HG02610 (cell line): ENCODE data around the gene NTM.
A peak's percentile ranks its signal among the peaks of the same experiment; 100 is the strongest.
"Not testable (repeated sequence)": the region's sequence is repeated elsewhere in the genome, so short reads cannot be mapped to it uniquely, and the experiment has no call there.

ENCODE experiments used
- ATAC-seq: cut with Tn5 transposase; IDR thresholded peaks from one replicate; pipeline ENCODE4 v1.9.1; 2021; ENCODE audit warnings: mild to moderate bottlenecking, moderate library complexity; ENCODE audit not compliant: unreplicated experiment

Gene NTM

GRCh38 chr11:131664293-131664692, 293.9 kb downstream of the NTM start:
- ATAC-seq, result no peak

DNA sequence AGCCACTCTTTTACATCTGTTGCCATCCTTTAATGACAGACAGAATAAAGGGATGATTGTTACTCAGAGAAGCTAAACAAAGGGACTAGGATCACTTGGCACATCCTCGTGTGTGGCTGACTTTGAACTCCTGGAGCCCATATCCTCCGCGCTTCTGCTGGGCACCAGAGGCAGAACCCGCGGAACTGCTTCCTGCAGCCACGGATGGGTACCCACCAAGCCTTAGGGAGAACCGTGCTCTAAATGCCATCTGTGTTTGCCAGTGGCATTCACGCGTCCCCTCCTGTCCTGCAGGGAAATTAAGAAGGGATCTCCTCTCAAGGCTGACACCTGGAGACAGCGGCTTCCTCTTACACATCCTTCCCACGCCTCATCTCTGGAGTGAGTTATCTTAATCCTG, 294.4 kb downstream of the NTM start:
- no peak for ATAC-seq

- no peak for ATAC-seq
These were observed 295.0 kb downstream of the NTM start for GRCh38 chr11:131665344-131665968.

GRCh38 chr11:131666006-131666405, 295.6 kb downstream of the NTM start:
- ATAC-seq, result no peak

DNA sequence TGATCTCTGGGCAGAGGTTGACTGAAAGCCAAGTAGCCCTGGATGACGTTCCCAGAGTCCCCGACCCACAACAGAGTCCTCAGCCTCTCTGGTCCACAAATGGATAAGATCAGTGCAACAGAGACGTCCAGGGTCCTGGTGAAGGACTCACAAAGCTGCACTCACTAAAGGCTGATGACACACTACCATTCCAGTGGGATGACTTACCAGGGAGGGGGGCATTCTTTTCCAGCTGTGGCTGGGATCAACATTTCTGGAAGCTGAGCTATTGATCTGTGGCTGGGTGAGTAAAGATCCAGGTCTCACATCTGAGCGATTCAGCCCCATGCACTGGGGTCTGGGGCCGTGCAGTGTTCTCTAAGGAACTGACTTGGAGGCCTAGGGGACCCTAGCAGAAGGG, 296.2 kb downstream of the NTM start:
- ATAC-seq, result no peak

GRCh38 chr11:131667566-131667965, 297.2 kb downstream of the NTM start:
- ATAC-seq, result no peak

GRCh38 chr11:131668500-131669400, 298.3 kb downstream of the NTM start:
- peak; percentile 73 for ATAC-seq

- ATAC-seq, result no peak
These were observed 299.0 kb downstream of the NTM start for GRCh38 chr11:131669401-131669780.

- no peak for ATAC-seq
These were observed 300.5 kb downstream of the NTM start for GRCh38 chr11:131670876-131671275.

DNA sequence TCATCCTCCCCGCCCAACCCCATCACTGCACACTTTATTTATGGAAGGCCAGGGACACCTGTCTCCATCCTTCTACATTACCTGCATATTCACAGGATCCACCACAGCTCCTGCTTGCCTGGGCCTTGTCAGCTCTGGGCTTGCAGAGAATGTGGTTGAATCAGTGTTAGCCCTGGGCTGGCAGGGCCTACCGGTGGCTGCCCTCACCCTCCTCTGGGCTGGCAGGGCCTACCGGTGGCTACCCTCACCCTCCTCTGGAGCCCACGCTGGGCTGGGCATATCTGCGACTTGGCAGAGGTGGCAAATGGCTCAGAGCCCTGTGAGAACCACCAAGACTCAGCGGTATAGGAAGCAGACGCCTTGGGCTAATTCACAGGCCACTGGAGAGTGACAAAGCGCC, 300.9 kb downstream of the NTM start:
- ATAC-seq, result no peak

GRCh38 chr11:131671734-131672133, 301.3 kb downstream of the NTM start:
- ATAC-seq, result no peak

- ATAC-seq, result no peak
These were observed 301.8 kb downstream of the NTM start for GRCh38 chr11:131672191-131672590.

GRCh38 chr11:131674051-131674755, 303.8 kb downstream of the NTM start:
- ATAC-seq, result peak; percentile 66

GRCh38 chr11:131675121-131675888, 304.9 kb downstream of the NTM start:
- no peak for ATAC-seq

- no peak for ATAC-seq
These were observed 307.5 kb downstream of the NTM start for GRCh38 chr11:131677828-131678470.

- no peak for ATAC-seq
These were observed 308.4 kb downstream of the NTM start for GRCh38 chr11:131678658-131679340.

DNA sequence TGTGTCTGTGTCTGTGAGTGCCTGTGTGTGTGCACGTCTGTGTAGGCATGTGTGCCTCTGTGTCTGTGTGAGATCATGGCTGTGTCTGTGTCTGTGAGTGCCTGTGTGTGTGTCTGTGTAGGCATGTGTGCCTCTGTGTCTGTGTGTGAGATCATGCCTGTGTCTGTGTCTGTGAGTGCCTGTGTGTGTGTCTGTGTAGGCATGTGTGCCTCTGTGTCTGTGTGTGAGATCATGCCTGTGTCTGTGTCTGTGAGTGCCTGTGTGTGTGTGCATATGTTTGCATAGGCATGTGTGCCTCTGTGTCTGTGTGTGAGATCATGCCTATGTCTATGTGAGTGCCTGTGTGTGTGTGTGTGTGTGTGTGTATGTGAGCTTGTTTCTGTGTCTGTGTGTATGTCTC, 310.0 kb downstream of the NTM start:
- ATAC-seq, result not testable (repeated sequence)

DNA sequence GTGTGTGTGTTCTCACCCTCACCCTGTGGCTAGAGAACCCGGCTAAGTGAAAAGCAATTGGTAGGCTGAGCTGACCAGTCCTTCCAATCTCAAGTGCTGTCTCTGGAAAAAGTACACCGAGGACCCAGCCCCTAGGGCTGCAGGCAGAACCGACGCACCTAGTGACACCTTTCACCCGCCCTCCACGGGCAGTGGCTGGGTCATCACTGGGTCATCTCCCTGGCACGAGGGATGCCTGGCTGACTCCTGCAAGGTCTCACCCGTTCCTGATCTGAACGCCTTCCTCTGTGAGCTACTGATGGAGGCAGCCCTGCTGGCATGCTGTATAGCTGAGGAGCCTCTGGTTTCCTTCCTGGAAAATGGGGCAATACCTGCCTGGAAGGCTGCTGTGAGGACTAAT, 311.5 kb downstream of the NTM start:
- no peak for ATAC-seq

GRCh38 chr11:131682373-131683015, 312.1 kb downstream of the NTM start:
- ATAC-seq, result no peak
